K562 (cell line): ENCODE measurements around the gene GNGT1. TPM values are rescaled to one million over a fixed set of nuclear protein-coding genes. Genes with fewer than 3 reads are reported as not detected.
A peak's percentile ranks its signal among the peaks of the same experiment; 100 is the strongest.

Experiments
- ATAC-seq: fragments of 200-7000 bp; cut with Tn5 transposase; 3 replicates; pipeline ENCODE4 v1.9.1; 2020; ENCODE audit warnings: moderate library complexity
- BruUV-seq: library from RNA; stranded (reverse); fragments of 400-500 nt; replicated peaks from 2 replicates; lab custom pipeline; 2021; lab: Mats Ljungman, UMichigan
- CTCF ChIA-PET: fragments of 300-600 bp; formaldehyde crosslinking; extraction: SDS; loops from one replicate; lab custom pipeline; 2021; ENCODE audit warnings: low intra/inter-chr PET ratio; lab: Yijun Ruan, JAX
- POLR2A ChIA-PET: fragments of 300-600, 350-650 bp; sonication (Branson Sonifier 250); formaldehyde crosslinking; extraction: SDS; loops from one replicate; lab custom pipeline; 2021; ENCODE audit warnings: antibody characterized with exemption, inconsistent platforms; lab: Yijun Ruan, JAX
- DNase-seq, 4 experiments: peaks; one replicate each; pipeline versions ENCODE4 v3.0.0 to v3.0.0-alpha.2; 2011 to 2018; ENCODE audit warnings: low spot score in 3 of 4, mixed read lengths in 3 of 4; ENCODE audit errors: extremely low read depth in 1 of 4
- FAIRE-seq: peaks from 2 replicates; lab custom pipeline; 2011; peaks lifted over from hg19 to GRCh38; lab: Jason Lieb, UNC
- H2AFZ ChIP-seq: 2 replicates; pipeline ENCODE4 v1.6.0; 2011; ENCODE audit warnings: low read depth, low read length, control low read depth, inconsistent platforms
- H3K27ac ChIP-seq: fragments of 200-600 bp; 3 replicates; pipeline ENCODE4 v1.8.0; 2011; ENCODE audit warnings: low read depth, mild to moderate bottlenecking, control low read depth, inconsistent platforms, low read length, moderate library complexity, mixed read lengths; ENCODE audit errors: extremely low read depth
- H3K27me3 ChIP-seq, 2 experiments: fragments of 300-600 bp in 1 of 2; 2 replicates in 1 of 2; 3 replicates in 1 of 2; pipeline versions ENCODE4 v1.6.0 to v1.8.0; 2011; ENCODE audit warnings: inconsistent platforms in 2 of 2, low read length in 2 of 2, mild to moderate bottlenecking in 1 of 2, mixed read lengths in 1 of 2, moderate library complexity in 1 of 2; ENCODE audit not compliant: control insufficient read depth in 2 of 2, insufficient read depth in 2 of 2
- H3K36me3 ChIP-seq: fragments of 300-600 bp; 3 replicates; pipeline ENCODE4 v1.8.0; 2011; ENCODE audit warnings: mild to moderate bottlenecking, low read length, inconsistent platforms; ENCODE audit not compliant: control insufficient read depth, insufficient read depth
- H3K4me1 ChIP-seq, 2 experiments: fragments of 200-600 bp in 1 of 2; replicated peaks in 1 of 2; 2 replicates in 1 of 2; 3 replicates in 1 of 2; pipeline versions ENCODE4 v1.5.1 to v1.8.0; 2011; ENCODE audit warnings: inconsistent platforms in 2 of 2, low read length in 2 of 2, mild to moderate bottlenecking in 1 of 2, mixed read lengths in 1 of 2, moderate library complexity in 1 of 2; ENCODE audit not compliant: control insufficient read depth in 2 of 2, insufficient read depth in 2 of 2
- H3K4me2 ChIP-seq: 2 replicates; pipeline ENCODE4 v1.6.1; 2011; ENCODE audit warnings: low read length, control low read depth, inconsistent platforms, mixed read lengths; ENCODE audit not compliant: insufficient read depth
- H3K4me3 ChIP-seq: fragments of 200-600 bp; sonication (generic), shearing (Covaris generic); 2 replicates; pipeline ENCODE4 v1.5.1; 2016; ENCODE audit warnings: control low read depth, inconsistent platforms
- H3K79me2 ChIP-seq: fragments of 200-600 bp; 3 replicates; pipeline ENCODE4 v1.8.0; 2011; ENCODE audit warnings: low read length, inconsistent platforms; ENCODE audit not compliant: control insufficient read depth, insufficient read depth
- H3K9ac ChIP-seq, 2 experiments: 2 replicates each; pipeline versions ENCODE4 v1.6.0 to v1.6.1; 2011; ENCODE audit warnings: low read depth in 2 of 2, low read length in 2 of 2, control low read depth in 1 of 2, inconsistent platforms in 1 of 2, mild to moderate bottlenecking in 1 of 2, mixed read lengths in 1 of 2; ENCODE audit not compliant: insufficient read depth in 1 of 2
- H3K9me1 ChIP-seq: one replicate; pipeline ENCODE4 v1.6.0; 2011; ENCODE audit warnings: inconsistent platforms, mild to moderate bottlenecking, low read length, moderate library complexity; ENCODE audit not compliant: control insufficient read depth, insufficient read depth
- H3K9me3 ChIP-seq: replicated peaks from 2 replicates; pipeline ENCODE4 v1.5.1; 2011; ENCODE audit warnings: low read depth, low read length, inconsistent platforms; ENCODE audit not compliant: control insufficient read depth, insufficient read depth
- H4K20me1 ChIP-seq: replicated peaks from 2 replicates; pipeline ENCODE4 v1.6.1; 2011; ENCODE audit warnings: low read length, inconsistent platforms, mixed read lengths; ENCODE audit not compliant: control insufficient read depth, insufficient read depth
- HNRNPUL1 ChIP-seq: fragments of 200-400 bp; formaldehyde crosslinking; IDR thresholded peaks from 2 replicates; pipeline ENCODE4 v1.6.1; 2017; ENCODE audit warnings: low read length
- HSF4 ChIP-seq: fragments of 250-450 bp; sonication (Bioruptor Pico); IDR thresholded peaks from 2 replicates; pipeline ENCODE4 v2.1.2; 2022; ENCODE audit warnings: mild to moderate bottlenecking, moderate library complexity, borderline replicate concordance
- MEIS2 ChIP-seq: fragments of 450-650 bp; IDR thresholded peaks from 2 replicates; pipeline ENCODE4 v1.6.1; 2014; ENCODE audit warnings: mild to moderate bottlenecking; ENCODE audit not compliant: partially characterized antibody
- PHF20 ChIP-seq: fragments of 450-650 bp; IDR thresholded peaks from 2 replicates; pipeline ENCODE4 v1.6.1; 2018; ENCODE audit not compliant: partially characterized antibody
- POLR3G ChIP-seq: IDR thresholded peaks from 2 replicates; pipeline ENCODE4 v1.6.1; 2011; ENCODE audit not compliant: insufficient read length, insufficient replicate concordance; ENCODE audit errors: extremely low read depth
- PYGO2 ChIP-seq: fragments of 450-650 bp; IDR thresholded peaks from 2 replicates; pipeline ENCODE4 v1.6.1; 2016; ENCODE audit warnings: mild to moderate bottlenecking, missing genetic modification characterization, moderate library complexity, missing compliant biosample characterization
- SMARCE1 ChIP-seq: fragments of 450-650 bp; IDR thresholded peaks from 2 replicates; pipeline ENCODE4 v1.7.1; 2016; ENCODE audit warnings: mild to moderate bottlenecking
- SNIP1 ChIP-seq: fragments of 450-650 bp; IDR thresholded peaks from 2 replicates; pipeline ENCODE4 v1.7.1; 2017; ENCODE audit warnings: low read depth, mild to moderate bottlenecking
- TEAD1 ChIP-seq, 2 experiments: fragments of 450-650 bp in 1 of 2; sonication (generic) in 1 of 2; formaldehyde crosslinking; IDR thresholded peaks; 2 replicates each; pipeline versions ENCODE4 v1.4.0 to v1.8.0; 2020 to 2022; ENCODE audit warnings: mild to moderate bottlenecking in 2 of 2, missing genetic modification reagents in 1 of 2
- WGBS: fragments of 100-300 bp; shearing (Covaris generic); methylation state at CpG from one replicate; pipeline ENCODE4 v1.1.6; 2016; ENCODE audit warnings: low coverage, mixed read lengths; ENCODE audit not compliant: insufficient coverage; ENCODE audit errors: missing lambda C conversion rate; 5-methylcytosine and 5-hydroxymethylcytosine counted together
- in situ Hi-C: fragments of 300-500 bp; cut with MboI; formaldehyde crosslinking; loops from 4 replicates; pipeline ENCODE4 v1.15.0; 2018; ENCODE audit warnings: inconsistent platforms, mixed read lengths
- intact Hi-C: fragments of 100-400 bp; cut with micrococcal nuclease; formaldehyde crosslinking; loops from 2 replicates; pipeline ENCODE4 v1.14.2; 2022
- polyA plus RNA-seq, 8 experiments: library from polyadenylated mRNA; depleted of rRNA in 4 of 8; stranded (reverse) in 5 of 8; unstranded in 3 of 8; fragments of >200 nt; fragmentation: Nextera tagmentation in 2 of 8; fragmentation: Illumina TruSeq in 1 of 8; extraction: Ambion mirVana in 2 of 8; extraction: Trizol in 1 of 8; gene quantifications; 2 replicates each; pipeline versions ENCODE4 v1.2.1 to v1.2.3, GENCODE V29; 2011 to 2014; ENCODE audit warnings: inconsistent platforms in 1 of 8, missing spikeins in 1 of 8
- total RNA-seq, 7 experiments: library from RNA; depleted of rRNA in 6 of 7; stranded (reverse); fragments of >200 nt in 6 of 7; fragmentation: Illumina TruSeq in 2 of 7; extraction: Trizol in 2 of 7; gene quantifications; 2 replicates each; pipeline versions ENCODE4 v1.2.1 to v1.2.3, GENCODE V29; 2011 to 2021; ENCODE audit warnings: low replicate concordance in 1 of 7
- TF ChIP-seq, protein P1 (sequence below): sonication (generic); formaldehyde crosslinking; IDR thresholded peaks from 2 replicates; pipeline ENCODE4 v1.8.1; 2023; ENCODE audit warnings: missing genetic modification reagents, mild to moderate bottlenecking, borderline replicate concordance
- TF ChIP-seq, protein P2 (sequence below): IDR thresholded peaks from 3 replicates; pipeline ENCODE4 v1.6.1; 2011; ENCODE audit warnings: borderline replicate concordance, mild to moderate bottlenecking, moderate library complexity; ENCODE audit not compliant: insufficient read length; ENCODE audit errors: extremely low read depth
- TF ChIP-seq, protein P3 (sequence below): fragments of 450-650 bp; formaldehyde crosslinking; IDR thresholded peaks from 2 replicates; pipeline ENCODE4 v1.4.0; 2022; ENCODE audit warnings: missing genetic modification characterization
- TF ChIP-seq, protein P4 (sequence below): fragments of 450-650 bp; formaldehyde crosslinking; IDR thresholded peaks from 2 replicates; pipeline ENCODE4 v1.4.0; 2022; ENCODE audit warnings: mild to moderate bottlenecking, moderate library complexity

Gene GNGT1
- total and polyA plus RNA-seq, 9 of the 15 experiments (the other 6 are each of a cell fraction or from before 2014, with no cell fraction given): 0.04 to 0.83 (median 0.51) TPM; not detected in 2

- Histone ChIP-seq H4K20me1 (no peaks in the 10 kb centered on the region), H3K4me2 (no peak overlapping the region), H3K36me3 (no peaks in the 10 kb centered on the region), H3K4me1 (peaks cover 0 to 10% of the 10 kb centered on the region in 2 experiments; a peak in 1 of 5 replicates), H3K9me3 (no peaks in the 10 kb centered on the region), H3K27me3 (peaks cover 14 to 15% of the 10 kb centered on the region in 2 experiments), H3K9ac (no peak overlapping the region), H3K79me2 (no peaks in the 10 kb centered on the region), H3K27ac (no peak overlapping the region), H2AFZ (no peak overlapping the region), H3K4me3 (no peak overlapping the region), H3K9me1 (no peaks in the 10 kb centered on the region)
- ChIA-PET POLR2A (interaction anchor here (0.6 kb wide), 1 partner anchor 1570 kb away, joined by 3 read pairs; no protein-coding TSS in a partner anchor), CTCF (no interaction called here)
- WGBS: 0% methylated on average over 1 of the region's 1 CpG
- in situ Hi-C loops: no loop called here
- peak; percentile 11 for FAIRE-seq
- BruUV-seq: no TSS peak
- intact Hi-C loops: loop anchor here (10.0 kb wide), 1 partner anchor 270 kb away; no protein-coding TSS in a partner anchor
- ATAC-seq: no peak
- no peak for DNase-seq
- TF ChIP-seq PYGO2 (no peak), MEIS2 (no peak), PHF20 (no peak), HSF4 (no peak), SMARCE1 (no peak), TEAD1 (CRISPR knock-in tag; IDR thresholded peaks at IDR 0.05) (no peak), HNRNPUL1 (no peak), POLR3G (no peak), SNIP1 (no peak)
- TF ChIP-seq, protein P1, sequence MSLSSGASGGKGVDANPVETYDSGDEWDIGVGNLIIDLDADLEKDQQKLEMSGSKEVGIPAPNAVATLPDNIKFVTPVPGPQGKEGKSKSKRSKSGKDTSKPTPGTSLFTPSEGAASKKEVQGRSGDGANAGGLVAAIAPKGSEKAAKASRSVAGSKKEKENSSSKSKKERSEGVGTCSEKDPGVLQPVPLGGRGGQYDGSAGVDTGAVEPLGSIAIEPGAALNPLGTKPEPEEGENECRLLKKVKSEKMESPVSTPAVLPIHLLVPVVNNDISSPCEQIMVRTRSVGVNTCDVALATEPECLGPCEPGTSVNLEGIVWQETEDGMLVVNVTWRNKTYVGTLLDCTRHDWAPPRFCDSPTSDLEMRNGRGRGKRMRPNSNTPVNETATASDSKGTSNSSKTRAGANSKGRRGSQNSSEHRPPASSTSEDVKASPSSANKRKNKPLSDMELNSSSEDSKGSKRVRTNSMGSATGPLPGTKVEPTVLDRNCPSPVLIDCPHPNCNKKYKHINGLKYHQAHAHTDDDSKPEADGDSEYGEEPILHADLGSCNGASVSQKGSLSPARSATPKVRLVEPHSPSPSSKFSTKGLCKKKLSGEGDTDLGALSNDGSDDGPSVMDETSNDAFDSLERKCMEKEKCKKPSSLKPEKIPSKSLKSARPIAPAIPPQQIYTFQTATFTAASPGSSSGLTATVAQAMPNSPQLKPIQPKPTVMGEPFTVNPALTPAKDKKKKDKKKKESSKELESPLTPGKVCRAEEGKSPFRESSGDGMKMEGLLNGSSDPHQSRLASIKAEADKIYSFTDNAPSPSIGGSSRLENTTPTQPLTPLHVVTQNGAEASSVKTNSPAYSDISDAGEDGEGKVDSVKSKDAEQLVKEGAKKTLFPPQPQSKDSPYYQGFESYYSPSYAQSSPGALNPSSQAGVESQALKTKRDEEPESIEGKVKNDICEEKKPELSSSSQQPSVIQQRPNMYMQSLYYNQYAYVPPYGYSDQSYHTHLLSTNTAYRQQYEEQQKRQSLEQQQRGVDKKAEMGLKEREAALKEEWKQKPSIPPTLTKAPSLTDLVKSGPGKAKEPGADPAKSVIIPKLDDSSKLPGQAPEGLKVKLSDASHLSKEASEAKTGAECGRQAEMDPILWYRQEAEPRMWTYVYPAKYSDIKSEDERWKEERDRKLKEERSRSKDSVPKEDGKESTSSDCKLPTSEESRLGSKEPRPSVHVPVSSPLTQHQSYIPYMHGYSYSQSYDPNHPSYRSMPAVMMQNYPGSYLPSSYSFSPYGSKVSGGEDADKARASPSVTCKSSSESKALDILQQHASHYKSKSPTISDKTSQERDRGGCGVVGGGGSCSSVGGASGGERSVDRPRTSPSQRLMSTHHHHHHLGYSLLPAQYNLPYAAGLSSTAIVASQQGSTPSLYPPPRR: no peak
- TF ChIP-seq, protein P2, sequence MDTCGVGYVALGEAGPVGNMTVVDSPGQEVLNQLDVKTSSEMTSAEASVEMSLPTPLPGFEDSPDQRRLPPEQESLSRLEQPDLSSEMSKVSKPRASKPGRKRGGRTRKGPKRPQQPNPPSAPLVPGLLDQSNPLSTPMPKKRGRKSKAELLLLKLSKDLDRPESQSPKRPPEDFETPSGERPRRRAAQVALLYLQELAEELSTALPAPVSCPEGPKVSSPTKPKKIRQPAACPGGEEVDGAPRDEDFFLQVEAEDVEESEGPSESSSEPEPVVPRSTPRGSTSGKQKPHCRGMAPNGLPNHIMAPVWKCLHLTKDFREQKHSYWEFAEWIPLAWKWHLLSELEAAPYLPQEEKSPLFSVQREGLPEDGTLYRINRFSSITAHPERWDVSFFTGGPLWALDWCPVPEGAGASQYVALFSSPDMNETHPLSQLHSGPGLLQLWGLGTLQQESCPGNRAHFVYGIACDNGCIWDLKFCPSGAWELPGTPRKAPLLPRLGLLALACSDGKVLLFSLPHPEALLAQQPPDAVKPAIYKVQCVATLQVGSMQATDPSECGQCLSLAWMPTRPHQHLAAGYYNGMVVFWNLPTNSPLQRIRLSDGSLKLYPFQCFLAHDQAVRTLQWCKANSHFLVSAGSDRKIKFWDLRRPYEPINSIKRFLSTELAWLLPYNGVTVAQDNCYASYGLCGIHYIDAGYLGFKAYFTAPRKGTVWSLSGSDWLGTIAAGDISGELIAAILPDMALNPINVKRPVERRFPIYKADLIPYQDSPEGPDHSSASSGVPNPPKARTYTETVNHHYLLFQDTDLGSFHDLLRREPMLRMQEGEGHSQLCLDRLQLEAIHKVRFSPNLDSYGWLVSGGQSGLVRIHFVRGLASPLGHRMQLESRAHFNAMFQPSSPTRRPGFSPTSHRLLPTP: no peak
- TF ChIP-seq, protein P3, sequence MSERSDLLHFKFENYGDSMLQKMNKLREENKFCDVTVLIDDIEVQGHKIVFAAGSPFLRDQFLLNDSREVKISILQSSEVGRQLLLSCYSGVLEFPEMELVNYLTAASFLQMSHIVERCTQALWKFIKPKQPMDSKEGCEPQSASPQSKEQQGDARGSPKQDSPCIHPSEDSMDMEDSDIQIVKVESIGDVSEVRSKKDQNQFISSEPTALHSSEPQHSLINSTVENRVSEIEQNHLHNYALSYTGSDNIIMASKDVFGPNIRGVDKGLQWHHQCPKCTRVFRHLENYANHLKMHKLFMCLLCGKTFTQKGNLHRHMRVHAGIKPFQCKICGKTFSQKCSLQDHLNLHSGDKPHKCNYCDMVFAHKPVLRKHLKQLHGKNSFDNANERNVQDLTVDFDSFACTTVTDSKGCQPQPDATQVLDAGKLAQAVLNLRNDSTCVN: no peak
- TF ChIP-seq, protein P4, sequence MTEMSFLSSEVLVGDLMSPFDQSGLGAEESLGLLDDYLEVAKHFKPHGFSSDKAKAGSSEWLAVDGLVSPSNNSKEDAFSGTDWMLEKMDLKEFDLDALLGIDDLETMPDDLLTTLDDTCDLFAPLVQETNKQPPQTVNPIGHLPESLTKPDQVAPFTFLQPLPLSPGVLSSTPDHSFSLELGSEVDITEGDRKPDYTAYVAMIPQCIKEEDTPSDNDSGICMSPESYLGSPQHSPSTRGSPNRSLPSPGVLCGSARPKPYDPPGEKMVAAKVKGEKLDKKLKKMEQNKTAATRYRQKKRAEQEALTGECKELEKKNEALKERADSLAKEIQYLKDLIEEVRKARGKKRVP: no peak
Measured at GRCh38 chr7:93894426-93894825, 11.9 kb upstream of the GNGT1 start.
